Loucy (cell line): ENCODE results near the gene HSD17B13.

Experiments
- EZH2phosphoT487 ChIP-seq: fragments of 200-600 bp; IDR thresholded peaks from 2 replicates; pipeline ENCODE4 v1.6.1; 2018; ENCODE audit warnings: antibody characterized with exemption, mild to moderate bottlenecking, moderate library complexity, borderline replicate concordance
- TF ChIP-seq, protein P1 (sequence below): fragments of 200-600 bp; sonication (generic); conservative IDR thresholded peaks from 2 replicates; pipeline ENCODE4 v1.5.1; 2014; ENCODE audit warnings: mild to moderate bottlenecking, antibody characterized with exemption, low read length

- TF ChIP-seq, protein P1, sequence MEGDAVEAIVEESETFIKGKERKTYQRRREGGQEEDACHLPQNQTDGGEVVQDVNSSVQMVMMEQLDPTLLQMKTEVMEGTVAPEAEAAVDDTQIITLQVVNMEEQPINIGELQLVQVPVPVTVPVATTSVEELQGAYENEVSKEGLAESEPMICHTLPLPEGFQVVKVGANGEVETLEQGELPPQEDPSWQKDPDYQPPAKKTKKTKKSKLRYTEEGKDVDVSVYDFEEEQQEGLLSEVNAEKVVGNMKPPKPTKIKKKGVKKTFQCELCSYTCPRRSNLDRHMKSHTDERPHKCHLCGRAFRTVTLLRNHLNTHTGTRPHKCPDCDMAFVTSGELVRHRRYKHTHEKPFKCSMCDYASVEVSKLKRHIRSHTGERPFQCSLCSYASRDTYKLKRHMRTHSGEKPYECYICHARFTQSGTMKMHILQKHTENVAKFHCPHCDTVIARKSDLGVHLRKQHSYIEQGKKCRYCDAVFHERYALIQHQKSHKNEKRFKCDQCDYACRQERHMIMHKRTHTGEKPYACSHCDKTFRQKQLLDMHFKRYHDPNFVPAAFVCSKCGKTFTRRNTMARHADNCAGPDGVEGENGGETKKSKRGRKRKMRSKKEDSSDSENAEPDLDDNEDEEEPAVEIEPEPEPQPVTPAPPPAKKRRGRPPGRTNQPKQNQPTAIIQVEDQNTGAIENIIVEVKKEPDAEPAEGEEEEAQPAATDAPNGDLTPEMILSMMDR = no peak
- no peak for TF ChIP-seq EZH2phosphoT487
These were observed 16.6 kb downstream of the HSD17B13 start for GRCh38 chr4:87306056-87306455.
